Thymus (tissue), 11 donors: Measurements from ENCODE around the gene PIM2. TPM values are rescaled to one million over a fixed set of nuclear protein-coding genes. Genes with fewer than 3 reads are reported as not detected.
A peak's percentile ranks its signal among the peaks of the same experiment; 100 is the strongest.

Experiments
- DNase-seq, 9 donors: peaks; one replicate each; pipeline ENCODE4 v3.0.0-alpha.2; 2013; ENCODE audit warnings: low spot score in 9 of 9, low read depth in 6 of 9, missing footprints in 1 of 9
- H3K27ac ChIP-seq, 2 donors: one replicate each; pipeline ENCODE4 v1.5.1; 2013; ENCODE audit warnings: control low read depth in 1 of 2, low read depth in 1 of 2, low read length in 1 of 2, mild to moderate bottlenecking in 1 of 2, moderate library complexity in 1 of 2
- H3K27me3 ChIP-seq, 2 donors: one replicate each; pipeline ENCODE4 v1.5.1; 2013; ENCODE audit warnings: low read length in 1 of 2; ENCODE audit not compliant: control insufficient read depth in 2 of 2, insufficient read depth in 1 of 2
- H3K36me3 ChIP-seq, 2 donors: one replicate each; pipeline ENCODE4 v1.5.1; 2013; ENCODE audit warnings: low read length in 1 of 2, mild to moderate bottlenecking in 1 of 2, moderate library complexity in 1 of 2; ENCODE audit not compliant: control insufficient read depth in 2 of 2, insufficient read depth in 2 of 2
- H3K4me1 ChIP-seq, 2 donors: one replicate each; pipeline ENCODE4 v1.5.1; 2013; ENCODE audit warnings: low read length in 2 of 2; ENCODE audit not compliant: control insufficient read depth in 2 of 2, insufficient read depth in 2 of 2
- H3K4me3 ChIP-seq, 2 donors: one replicate each; pipeline ENCODE4 v1.5.1; 2013; ENCODE audit warnings: low read length in 2 of 2, control low read depth in 1 of 2, mild to moderate bottlenecking in 1 of 2
- H3K9me3 ChIP-seq, 2 donors: one replicate each; pipeline ENCODE4 v1.5.1; 2013; ENCODE audit warnings: low read length in 1 of 2, mild to moderate bottlenecking in 1 of 2; ENCODE audit not compliant: control insufficient read depth in 2 of 2, insufficient read depth in 1 of 2
- WGBS: extraction: QIAGEN DNeasy Blood & Tissue Kit; methylation state at CpG from one replicate; pipeline ENCODE4 v1.1.7; 2013; 5-methylcytosine and 5-hydroxymethylcytosine counted together
- polyA plus RNA-seq: library from polyadenylated mRNA; stranded (reverse); fragments of 200-250 nt; gene quantifications from one replicate; pipeline ENCODE4 v1.2.3, GENCODE V29; 2013
- total RNA-seq: library from RNA; stranded (reverse); fragments of 120-200 nt; gene quantifications from one replicate; pipeline ENCODE4 v1.2.4, GENCODE V29; 2013
- donor health status: healthy.

Gene PIM2
- total and polyA plus RNA-seq, 2 donors = 54.2 to 75.4 TPM

DNA sequence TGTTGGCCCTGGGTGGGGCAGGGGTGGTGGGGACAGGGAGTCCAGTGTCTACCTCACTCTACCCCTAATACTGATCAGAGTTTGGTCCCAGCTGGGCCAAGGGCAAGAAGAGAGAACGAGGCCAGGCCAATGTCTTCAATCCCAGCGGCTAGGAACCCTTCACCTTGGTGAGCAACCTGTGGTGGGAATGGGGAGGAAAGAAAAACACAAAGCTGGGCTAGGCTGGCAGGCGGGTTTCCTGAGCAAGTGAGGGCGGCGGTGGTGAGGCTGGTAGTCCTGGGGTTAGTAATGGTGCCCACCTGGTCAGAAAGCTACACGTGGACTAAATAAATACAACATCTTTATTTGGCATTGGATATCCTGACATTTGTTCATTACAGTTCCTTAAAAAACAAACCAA, 15.5 kb downstream of the PIM2 start:
- DNase-seq = no peak
- H3K4me1 ChIP-seq = peaks cover 0 to 9% of the 10 kb centered on the region in 2 donors
- H3K4me3 ChIP-seq = no peak overlapping the region
- H3K27me3 ChIP-seq = no peaks in the 10 kb centered on the region
- no peak overlapping the region for H3K27ac ChIP-seq
- peaks cover 0 to 4% of the 10 kb centered on the region in 2 donors for H3K9me3 ChIP-seq
- WGBS = over 99% methylated on average over 6 of the region's 6 CpGs
- peaks cover 33 to 46% of the 10 kb centered on the region in 2 donors for H3K36me3 ChIP-seq

DNA sequence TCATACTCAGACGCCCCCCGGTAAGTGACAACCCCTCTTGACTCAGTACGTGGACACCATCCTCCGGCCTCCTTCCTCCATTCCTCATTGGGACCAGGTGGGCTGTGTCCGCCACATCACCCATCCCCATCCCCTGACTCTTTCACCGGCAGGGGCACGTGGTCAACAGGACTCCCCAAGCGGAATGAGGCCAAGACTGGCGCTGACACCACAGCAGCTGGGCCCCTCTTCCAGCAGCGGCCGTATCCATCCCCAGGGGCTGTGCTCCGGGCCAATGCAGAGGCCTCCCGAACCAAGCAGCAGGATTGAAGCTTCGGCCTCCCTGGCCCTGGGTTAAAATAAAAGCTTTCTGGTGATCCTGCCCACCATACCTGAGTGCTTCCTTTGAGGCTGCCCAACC, 16.0 kb downstream of the PIM2 start:
- Histone ChIP-seq H3K4me1 (peaks cover 0 to 9% of the 10 kb centered on the region in 2 donors), H3K27ac (no peak overlapping the region), H3K27me3 (no peaks in the 10 kb centered on the region), H3K36me3 (peaks cover 33 to 46% of the 10 kb centered on the region in 2 donors), H3K4me3 (no peak overlapping the region), H3K9me3 (peaks cover 0 to 7% of the 10 kb centered on the region in 2 donors)
- WGBS = 98% methylated on average over 14 of the region's 14 CpGs
- no peak for DNase-seq

DNA sequence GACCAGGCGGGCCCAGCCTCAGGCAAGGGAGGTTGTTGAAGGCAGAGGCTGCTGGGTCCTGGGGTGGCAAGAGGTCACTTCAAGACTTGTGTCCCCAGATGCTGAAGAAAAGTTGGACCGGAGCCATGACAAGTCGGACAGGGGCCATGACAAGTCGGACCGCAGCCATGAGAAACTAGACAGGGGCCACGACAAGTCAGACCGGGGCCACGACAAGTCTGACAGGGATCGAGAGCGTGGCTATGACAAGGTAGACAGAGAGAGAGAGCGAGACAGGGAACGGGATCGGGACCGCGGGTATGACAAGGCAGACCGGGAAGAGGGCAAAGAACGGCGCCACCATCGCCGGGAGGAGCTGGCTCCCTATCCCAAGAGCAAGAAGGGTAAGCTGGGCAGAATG, 16.7 kb downstream of the PIM2 start:
- H3K9me3 ChIP-seq = peaks cover 0 to 7% of the 10 kb centered on the region in 2 donors
- H3K27ac ChIP-seq = no peak overlapping the region
- no peaks in the 10 kb centered on the region for H3K27me3 ChIP-seq
- no peak overlapping the region for H3K4me3 ChIP-seq
- 98% methylated on average over 20 of the region's 20 CpGs for WGBS
- H3K4me1 ChIP-seq = peaks cover 0 to 9% of the 10 kb centered on the region in 2 donors
- no peak for DNase-seq
- peaks cover 33 to 46% of the 10 kb centered on the region in 2 donors for H3K36me3 ChIP-seq

DNA sequence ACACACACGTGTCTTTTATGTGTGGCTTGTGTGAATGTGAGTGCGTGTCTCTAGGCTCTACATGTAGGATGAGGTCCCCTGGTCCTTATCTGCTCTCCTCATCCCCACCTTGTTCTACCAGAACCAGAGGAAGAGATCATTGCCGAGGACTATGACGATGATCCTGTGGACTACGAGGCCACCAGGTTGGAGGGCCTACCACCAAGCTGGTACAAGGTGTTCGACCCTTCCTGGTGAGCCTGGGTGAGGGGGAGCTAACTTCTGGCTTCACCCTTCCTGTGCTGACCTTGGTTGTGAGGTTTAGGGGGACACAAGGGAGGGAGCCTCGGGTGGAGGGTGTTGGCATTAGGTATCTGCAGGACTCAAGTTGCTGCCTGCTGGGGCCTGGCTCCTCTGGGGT, 17.8 kb downstream of the PIM2 start:
- DNase-seq = no peak

DNA sequence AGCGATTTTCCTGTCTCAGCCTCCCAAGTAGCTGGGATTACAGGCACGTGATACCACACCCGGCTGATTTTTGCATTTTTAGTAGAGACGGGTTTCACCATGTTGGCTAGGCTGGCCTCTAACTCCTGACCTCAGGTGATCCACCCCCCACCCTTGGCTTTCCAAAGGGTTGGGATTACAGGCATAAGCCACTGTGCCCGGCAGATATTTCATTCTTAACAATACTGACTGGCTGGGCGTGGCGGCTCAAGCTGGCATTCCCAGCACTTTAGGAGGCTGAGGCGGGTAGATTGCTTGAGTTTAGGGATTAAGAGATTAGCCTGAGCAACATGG, 19.8 kb downstream of the PIM2 start:
- H3K36me3 ChIP-seq = peaks cover 30 to 33% of the 10 kb centered on the region in 2 donors
- H3K4me1 ChIP-seq = peaks cover 7 to 17% of the 10 kb centered on the region in 2 donors
- no peak overlapping the region for H3K4me3 ChIP-seq
- peaks cover 0 to 7% of the 10 kb centered on the region in 2 donors for H3K9me3 ChIP-seq
- no peaks in the 10 kb centered on the region for H3K27me3 ChIP-seq
- 97% methylated on average over 8 of the region's 8 CpGs for WGBS
- no peak overlapping the region for H3K27ac ChIP-seq
- DNase-seq = no peak

More for the DNA sequence above, 17.8 kb downstream of the PIM2 start:
- Histone ChIP-seq H3K9me3 (peaks cover 0 to 7% of the 10 kb centered on the region in 2 donors), H3K27ac (peak overlapping the region in 1 of 2 donors; percentile 5), H3K4me1 (peaks cover 7 to 17% of the 10 kb centered on the region in 2 donors), H3K27me3 (no peaks in the 10 kb centered on the region), H3K36me3 (peaks cover 28 to 46% of the 10 kb centered on the region in 2 donors), H3K4me3 (no peak overlapping the region)
- 96% methylated on average over 7 of the region's 7 CpGs for WGBS

DNA sequence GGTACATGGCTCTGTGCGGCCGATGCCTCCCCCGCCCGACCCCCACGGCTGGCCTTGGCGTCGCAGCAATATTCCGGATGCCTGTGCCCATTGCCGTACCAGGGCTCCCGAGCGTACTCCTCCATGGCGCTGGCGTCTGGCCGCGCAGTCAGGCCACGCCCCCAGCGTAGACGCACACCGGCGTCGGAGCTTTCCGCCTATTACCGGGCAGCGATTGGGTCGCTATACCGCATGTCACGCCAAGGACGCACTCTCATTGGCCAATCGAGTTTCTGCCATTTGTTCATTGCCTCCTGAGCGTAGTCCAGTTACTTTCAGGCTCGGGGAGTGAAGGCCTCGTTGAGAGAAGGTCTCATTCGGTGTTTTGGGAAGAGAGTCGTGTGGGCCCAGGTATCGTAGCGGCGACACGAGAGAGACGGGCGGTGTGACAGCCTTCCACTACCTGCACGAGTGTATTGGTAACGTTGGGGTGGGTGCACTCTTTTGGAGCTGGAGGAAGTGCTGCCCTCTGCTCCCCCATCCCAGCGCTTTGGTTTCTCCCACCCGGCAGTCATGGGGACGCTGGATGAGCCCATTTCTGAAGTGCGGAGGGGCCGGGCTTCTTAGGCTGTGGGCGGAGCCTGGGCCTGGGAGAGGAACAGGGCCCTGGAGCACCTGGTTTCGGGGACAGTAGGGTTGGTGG, 21.1 kb downstream of the PIM2 start, which contains the start of the genes PQBP1 and TIMM17B:
Gene PQBP1, plus strand, starts transcription at position 306 of the 682 bp plus-strand sequence. CDS start 580 bp downstream, outside the sequence.
Gene TIMM17B, minus strand, starts transcription at position 144 of the 682 bp plus-strand sequence. Its CDS starts 19 bp downstream, at position 125.
- peaks cover 7 to 17% of the 10 kb centered on the region in 2 donors for H3K4me1 ChIP-seq
- WGBS = under 1% methylated on average over 49 of the region's 49 CpGs

DNA sequence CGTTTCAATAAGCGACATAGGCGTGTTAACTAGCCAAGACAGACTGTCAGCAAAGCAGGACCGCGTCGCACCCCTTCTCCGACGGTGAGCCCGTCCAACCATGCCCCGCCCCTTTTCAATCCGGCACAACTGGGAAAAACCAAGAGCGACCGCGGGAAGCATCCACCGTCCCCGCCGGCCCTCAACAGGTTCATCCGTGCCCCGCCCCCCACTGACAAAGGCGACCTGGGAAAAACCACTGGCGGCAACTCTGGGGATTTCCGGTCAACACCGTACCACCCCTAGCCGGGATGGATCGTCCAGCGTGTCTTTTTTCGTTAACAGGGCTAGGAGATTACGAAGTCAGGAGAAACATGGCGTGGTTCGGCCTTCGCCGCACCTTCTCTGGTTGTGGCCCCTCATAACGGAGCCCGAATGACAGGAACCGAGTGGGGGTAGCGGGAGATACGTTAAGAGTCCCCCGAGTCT, 21.6 kb downstream of the PIM2 start:
- Histone ChIP-seq H3K27me3 (no peaks in the 10 kb centered on the region), H3K36me3 (peaks cover 27% of the 10 kb centered on the region in 2 donors), H3K4me3 (peak overlapping the region; percentile 67 to 69), H3K9me3 (peaks cover 0 to 7% of the 10 kb centered on the region in 2 donors), H3K4me1 (peaks cover 7 to 17% of the 10 kb centered on the region in 2 donors), H3K27ac (peak overlapping the region; percentile 82 to 97)
- WGBS = under 1% methylated on average over 38 of the region's 38 CpGs
- peak in 2 of 9 donors; percentile 24 to 50 for DNase-seq

More for the DNA sequence above, 21.1 kb downstream of the PIM2 start, which contains the start of the genes PQBP1 and TIMM17B:
- no peaks in the 10 kb centered on the region for H3K27me3 ChIP-seq
- peaks cover 32% of the 10 kb centered on the region in 2 donors for H3K36me3 ChIP-seq
- peaks cover 0 to 7% of the 10 kb centered on the region in 2 donors for H3K9me3 ChIP-seq
- DNase-seq = peak in 8 of 9 donors; percentile 82 to 95 (median 88)
- H3K4me3 ChIP-seq = peak within 1 kb of the TSS; percentile 67 to 69
- H3K27ac ChIP-seq = peak within 1 kb of the TSS; percentile 92 to 97

DNA sequence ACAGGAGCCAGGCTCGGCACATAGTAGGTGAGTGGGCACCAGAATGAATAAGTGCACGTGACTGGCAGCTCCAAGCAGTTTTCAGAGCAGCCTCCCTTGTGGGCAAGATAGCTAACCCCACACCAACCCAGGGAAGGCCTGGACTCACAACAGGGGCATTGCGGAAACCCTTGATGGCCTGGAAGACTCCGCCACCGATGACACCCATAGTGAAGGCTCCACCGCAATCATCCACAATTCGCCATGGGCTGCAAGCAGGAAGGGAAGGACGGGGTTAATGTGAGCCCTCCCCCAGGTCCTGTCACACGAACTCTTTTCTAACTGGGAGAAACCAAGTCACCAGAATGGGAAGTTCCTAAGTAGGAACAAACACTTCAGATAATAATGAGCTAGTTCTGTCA, 22.2 kb downstream of the PIM2 start:
- no peak for DNase-seq
- H3K4me1 ChIP-seq = peaks cover 7 to 22% of the 10 kb centered on the region in 2 donors
- peak overlapping the region; percentile 67 to 69 for H3K4me3 ChIP-seq
- H3K9me3 ChIP-seq = peaks cover 0 to 10% of the 10 kb centered on the region in 2 donors
- peaks cover 21% of the 10 kb centered on the region in 2 donors for H3K36me3 ChIP-seq
- whole genome bisulfite sequencing = 64% methylated on average over 9 of the region's 9 CpGs
- peak overlapping the region in 1 of 2 donors; percentile 97 for H3K27ac ChIP-seq
- H3K27me3 ChIP-seq = peaks cover 0 to 3% of the 10 kb centered on the region in 2 donors

DNA sequence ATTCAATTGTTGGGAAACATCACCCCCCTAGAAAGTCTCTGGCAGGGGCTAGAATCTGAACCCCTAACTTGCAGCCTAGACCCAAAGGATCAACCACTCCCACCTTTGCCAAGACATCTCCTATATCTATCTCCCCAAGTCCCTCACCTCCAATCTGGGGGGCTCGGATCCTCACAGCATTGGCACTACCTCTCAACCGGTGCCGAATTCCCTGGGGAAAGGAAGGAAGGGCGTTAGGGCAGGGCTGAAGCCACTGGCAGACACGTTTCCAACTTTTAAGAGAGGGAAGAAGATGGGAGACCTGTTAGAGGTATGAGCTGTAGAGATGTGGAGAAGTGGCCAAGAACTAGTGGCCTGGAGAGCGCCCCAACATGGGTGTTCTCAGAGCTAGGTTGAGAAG, 23.9 kb downstream of the PIM2 start:
- peaks cover 0 to 19% of the 10 kb centered on the region in 2 donors for H3K27me3 ChIP-seq
- H3K27ac ChIP-seq = no peak overlapping the region
- DNase-seq = no peak
- H3K9me3 ChIP-seq = peaks cover 0 to 6% of the 10 kb centered on the region in 2 donors
- H3K36me3 ChIP-seq = peaks cover 12 to 18% of the 10 kb centered on the region in 2 donors
- no peak overlapping the region for H3K4me3 ChIP-seq
- WGBS = 100% methylated on average over 6 of the region's 6 CpGs
- H3K4me1 ChIP-seq = peaks cover 7 to 22% of the 10 kb centered on the region in 2 donors
